K562 (cell line): Measurements from ENCODE around the gene PDLIM5. TPM values are rescaled to one million over a fixed set of nuclear protein-coding genes. Genes with fewer than 3 reads are reported as not detected.

Source experiments
- DNMT1 ChIP-seq: fragments of 450-650 bp; IDR thresholded peaks from 2 replicates; pipeline ENCODE4 v1.6.1; 2016; ENCODE audit warnings: antibody characterized with exemption, mild to moderate bottlenecking
- ELF1 ChIP-seq: fragments of 200-800 bp; sonication (Bioruptor generic); IDR thresholded peaks from 2 replicates; pipeline ENCODE4 v1.6.1; 2016; ENCODE audit warnings: missing genetic modification characterization, missing compliant biosample characterization
- FOXK2 ChIP-seq, 2 experiments: fragments of 450-650 bp; IDR thresholded peaks in 1 of 2; conservative IDR thresholded peaks in 1 of 2; 2 replicates each; pipeline ENCODE4 v1.6.1; 2016; ENCODE audit warnings: low read depth in 2 of 2, mild to moderate bottlenecking in 1 of 2
- MAFF ChIP-seq: IDR thresholded peaks from 2 replicates; pipeline ENCODE4 v1.6.1; 2012; ENCODE audit warnings: low read length, improper control_type of control experiment
- NCOR1 ChIP-seq: fragments of 450-650 bp; IDR thresholded peaks from 2 replicates; pipeline ENCODE4 v1.6.1; 2016; ENCODE audit warnings: mild to moderate bottlenecking, moderate library complexity
- REST ChIP-seq, 2 experiments: fragments of 450-650 bp; formaldehyde crosslinking in 1 of 2; IDR thresholded peaks; 2 replicates each; pipeline versions ENCODE4 v1.4.0 to v1.6.1; 2014 to 2020; ENCODE audit warnings: mild to moderate bottlenecking in 2 of 2, borderline replicate concordance in 1 of 2, low read depth in 1 of 2
- SMC3 ChIP-seq: conservative IDR thresholded peaks from 2 replicates; pipeline ENCODE4 v1.6.1; 2011; ENCODE audit warnings: low read depth, low read length, improper control_type of control experiment; ENCODE audit not compliant: insufficient read depth
- SRSF3 ChIP-seq: fragments of 200-400 bp; formaldehyde crosslinking; IDR thresholded peaks from 2 replicates; pipeline ENCODE4 v1.6.1; 2016; ENCODE audit warnings: mild to moderate bottlenecking, low read length, moderate library complexity; ENCODE audit not compliant: insufficient read depth
- THRAP3 ChIP-seq: fragments of 450-650 bp; IDR thresholded peaks from 2 replicates; pipeline ENCODE4 v1.6.1; 2016; ENCODE audit warnings: mild to moderate bottlenecking, inconsistent platforms, borderline replicate concordance
- ZBTB26 ChIP-seq: fragments of 450-650 bp; formaldehyde crosslinking; IDR thresholded peaks from 2 replicates; pipeline ENCODE4 v1.4.0; 2022; ENCODE audit warnings: missing genetic modification characterization
- ZNF699 ChIP-seq: fragments of 250-450 bp; sonication (Bioruptor Pico); IDR thresholded peaks from 2 replicates; pipeline ENCODE4 v1.8.0; 2021; ENCODE audit warnings: mild to moderate bottlenecking, moderate library complexity; ENCODE audit not compliant: insufficient replicate concordance
- polyA plus RNA-seq, 8 experiments: library from polyadenylated mRNA; depleted of rRNA in 4 of 8; stranded (reverse) in 5 of 8; unstranded in 3 of 8; fragments of >200 nt; fragmentation: Nextera tagmentation in 2 of 8; fragmentation: Illumina TruSeq in 1 of 8; extraction: Ambion mirVana in 2 of 8; extraction: Trizol in 1 of 8; gene quantifications; 2 replicates each; pipeline versions ENCODE4 v1.2.1 to v1.2.3, GENCODE V29; 2011 to 2014; ENCODE audit warnings: inconsistent platforms in 1 of 8, missing spikeins in 1 of 8
- total RNA-seq, 7 experiments: library from RNA; depleted of rRNA in 6 of 7; stranded (reverse); fragments of >200 nt in 6 of 7; fragmentation: Illumina TruSeq in 2 of 7; extraction: Trizol in 2 of 7; gene quantifications; 2 replicates each; pipeline versions ENCODE4 v1.2.1 to v1.2.3, GENCODE V29; 2011 to 2021; ENCODE audit warnings: low replicate concordance in 1 of 7
- TF ChIP-seq, protein P1 (sequence below), 2 experiments: fragments of 200-800 bp in 1 of 2; sonication (Bioruptor generic) in 1 of 2; sonication (generic) in 1 of 2; formaldehyde crosslinking in 1 of 2; IDR thresholded peaks in 1 of 2; conservative IDR thresholded peaks in 1 of 2; 2 replicates each; pipeline versions ENCODE4 v1.5.0 to v1.6.1; 2016 to 2020; ENCODE audit warnings: missing compliant biosample characterization in 1 of 2, missing genetic modification characterization in 1 of 2, missing genetic modification reagents in 1 of 2
- TF ChIP-seq, protein P2 (sequence below): fragments of 450-650 bp; IDR thresholded peaks from 2 replicates; pipeline ENCODE4 v1.6.1; 2018; ENCODE audit warnings: mild to moderate bottlenecking, low read depth; ENCODE audit not compliant: partially characterized antibody

Gene PDLIM5
- total and polyA plus RNA-seq, 9 of the 15 experiments (the other 6 are each of a cell fraction or from before 2014, with no cell fraction given) = 36.9 to 127 (median 62.5) TPM

- TF ChIP-seq, protein P1, sequence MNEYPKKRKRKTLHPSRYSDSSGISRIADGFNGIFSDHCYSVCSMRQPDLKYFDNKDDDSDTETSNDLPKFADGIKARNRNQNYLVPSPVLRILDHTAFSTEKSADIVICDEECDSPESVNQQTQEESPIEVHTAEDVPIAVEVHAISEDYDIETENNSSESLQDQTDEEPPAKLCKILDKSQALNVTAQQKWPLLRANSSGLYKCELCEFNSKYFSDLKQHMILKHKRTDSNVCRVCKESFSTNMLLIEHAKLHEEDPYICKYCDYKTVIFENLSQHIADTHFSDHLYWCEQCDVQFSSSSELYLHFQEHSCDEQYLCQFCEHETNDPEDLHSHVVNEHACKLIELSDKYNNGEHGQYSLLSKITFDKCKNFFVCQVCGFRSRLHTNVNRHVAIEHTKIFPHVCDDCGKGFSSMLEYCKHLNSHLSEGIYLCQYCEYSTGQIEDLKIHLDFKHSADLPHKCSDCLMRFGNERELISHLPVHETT (CRISPR knock-in tag; conservative IDR thresholded peaks at IDR 0.05 in 1 of 2, IDR thresholded peaks at IDR 0.05 in 1 of 2) = no peak
- TF ChIP-seq THRAP3 (0 out of 2 replicates have a peak, but pooled peaks have one; percentile 45), REST (IDR thresholded peaks at IDR 0.05; ENCODE audit: borderline replicate concordance) (peak; percentile 85), REST (CRISPR knock-in tag; IDR thresholded peaks at IDR 0.05; ENCODE audit: low read depth) (no peak), NCOR1 (0 out of 2 replicates have a peak, but pooled peaks have one; percentile 6), SRSF3 (no peak), DNMT1 (no peak), SMC3 (peak; percentile 61; the same call in 1 of the 2 replicates), ELF1 (tag) (no peak), MAFF (peak; percentile 14; the same call in 1 of the 2 replicates), ZBTB26 (CRISPR knock-in tag) (no peak), FOXK2 (conservative IDR thresholded peaks at IDR 0.05 in 1 of 2, IDR thresholded peaks at IDR 0.05 in 1 of 2; ENCODE audit: low read depth in 2 of 2) (no peak), ZNF699 (no peak)
- TF ChIP-seq, protein P2, sequence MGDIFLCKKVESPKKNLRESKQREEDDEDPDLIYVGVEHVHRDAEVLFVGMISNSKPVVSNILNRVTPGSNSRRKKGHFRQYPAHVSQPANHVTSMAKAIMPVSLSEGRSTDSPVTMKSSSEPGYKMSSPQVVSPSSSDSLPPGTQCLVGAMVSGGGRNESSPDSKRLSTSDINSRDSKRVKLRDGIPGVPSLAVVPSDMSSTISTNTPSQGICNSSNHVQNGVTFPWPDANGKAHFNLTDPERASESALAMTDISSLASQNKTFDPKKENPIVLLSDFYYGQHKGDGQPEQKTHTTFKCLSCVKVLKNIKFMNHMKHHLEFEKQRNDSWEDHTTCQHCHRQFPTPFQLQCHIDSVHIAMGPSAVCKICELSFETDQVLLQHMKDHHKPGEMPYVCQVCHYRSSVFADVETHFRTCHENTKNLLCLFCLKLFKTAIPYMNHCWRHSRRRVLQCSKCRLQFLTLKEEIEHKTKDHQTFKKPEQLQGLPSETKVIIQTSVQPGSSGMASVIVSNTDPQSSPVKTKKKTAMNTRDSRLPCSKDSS = no peak
These were observed 144.2 kb downstream of the PDLIM5 start (continued) for GRCh38 chr4:94595880-94596483.
